Activated naive CD8-positive, alpha-beta T cell treated with anti-CD3 and anti-CD28 coated beads, Interleukin-2, amount 50 U/mL, for 16 hours (primary cell): ENCODE measurements around the gene SNX3.

Experiments
- DNase-seq: peaks from one replicate; pipeline ENCODE4 v3.0.0-alpha.2; 2020; ENCODE audit warnings: low read depth, low spot score

The SNX3 gene

GRCh38 chr6:108203189-108204112 lies 57.4 kb downstream of the SNX3 start:
- DNase-seq, result no peak

- no peak for DNase-seq
Observed at GRCh38 chr6:108200631-108201030, 60.2 kb downstream of the SNX3 start.

DNA sequence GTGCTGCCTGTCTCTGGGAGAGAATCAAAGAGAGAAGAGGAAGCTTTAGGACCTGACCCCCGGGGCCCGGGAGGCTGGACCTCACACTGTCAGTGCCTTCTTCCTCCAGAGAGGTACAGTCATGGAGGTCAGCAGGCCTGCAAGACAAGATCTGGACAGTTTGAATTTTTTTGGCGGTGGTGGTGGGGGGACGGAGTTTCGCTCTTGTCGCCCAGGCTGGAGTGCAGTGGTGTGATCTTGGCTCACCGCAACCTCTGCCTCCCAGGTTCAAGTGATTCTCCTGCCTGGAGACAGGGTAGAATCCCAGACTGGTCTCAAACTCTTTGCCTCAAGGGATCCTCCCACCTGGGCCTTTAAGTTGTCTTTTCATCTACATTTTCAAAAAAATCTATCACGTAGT lies 60.7 kb downstream of the SNX3 start:
- no peak for DNase-seq

- no peak for DNase-seq
Observed at GRCh38 chr6:108198761-108199498, 61.9 kb downstream of the SNX3 start.

GRCh38 chr6:108195209-108195608 lies 65.6 kb downstream of the SNX3 start:
- DNase-seq, result no peak

GRCh38 chr6:108194503-108194902 lies 66.3 kb downstream of the SNX3 start:
- no peak for DNase-seq

- no peak for DNase-seq
Observed at GRCh38 chr6:108193835-108194234, 67.0 kb downstream of the SNX3 start.

GRCh38 chr6:108193131-108193530 lies 67.7 kb downstream of the SNX3 start:
- DNase-seq, result no peak

DNA sequence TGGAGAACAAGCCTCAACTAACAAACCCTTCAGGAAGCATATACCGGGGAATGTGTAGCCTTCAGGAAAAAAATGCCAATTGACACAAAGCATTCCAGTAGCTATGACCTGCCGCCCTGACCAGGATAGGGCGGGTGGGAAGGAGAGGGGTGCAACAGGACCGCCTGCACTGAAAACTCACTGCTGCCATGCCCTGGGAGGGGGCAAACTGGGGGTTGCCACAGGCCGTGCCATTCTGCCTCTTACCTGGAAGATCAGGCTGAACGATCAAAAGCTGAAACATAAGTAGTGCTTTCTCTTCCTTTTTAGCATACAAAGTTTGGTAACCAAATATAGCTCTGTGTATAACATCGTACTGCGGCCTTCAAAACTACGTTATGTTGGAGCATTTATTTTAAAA lies 73.3 kb downstream of the SNX3 start:
- DNase-seq, result no peak

DNA sequence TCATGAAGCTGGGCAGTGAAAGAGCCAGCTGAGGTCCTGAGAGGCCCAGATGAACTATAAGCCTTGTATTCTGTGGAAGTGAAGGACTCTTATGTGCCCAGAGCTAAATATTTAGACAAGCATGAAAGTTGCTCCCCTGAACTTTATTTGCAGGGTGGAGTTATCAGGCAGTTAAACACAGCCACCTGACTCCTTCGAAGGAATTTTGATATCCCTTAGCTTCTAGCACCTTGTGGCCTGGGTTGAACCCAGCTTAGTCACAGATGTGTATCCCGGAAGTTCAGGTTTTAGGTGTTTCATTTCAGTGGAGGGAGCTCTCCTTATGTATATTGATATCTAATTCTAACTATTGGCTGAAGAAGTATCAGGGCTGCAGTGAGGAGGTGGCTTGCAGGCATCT lies 74.6 kb downstream of the SNX3 start:
- no peak for DNase-seq

- no peak for DNase-seq
Observed at GRCh38 chr6:108180776-108181175, 80.1 kb downstream of the SNX3 start.

- DNase-seq, result no peak
Observed at GRCh38 chr6:108180266-108180665, 80.6 kb downstream of the SNX3 start.

- DNase-seq, result no peak
Observed at GRCh38 chr6:108179741-108180140, 81.1 kb downstream of the SNX3 start.

DNA sequence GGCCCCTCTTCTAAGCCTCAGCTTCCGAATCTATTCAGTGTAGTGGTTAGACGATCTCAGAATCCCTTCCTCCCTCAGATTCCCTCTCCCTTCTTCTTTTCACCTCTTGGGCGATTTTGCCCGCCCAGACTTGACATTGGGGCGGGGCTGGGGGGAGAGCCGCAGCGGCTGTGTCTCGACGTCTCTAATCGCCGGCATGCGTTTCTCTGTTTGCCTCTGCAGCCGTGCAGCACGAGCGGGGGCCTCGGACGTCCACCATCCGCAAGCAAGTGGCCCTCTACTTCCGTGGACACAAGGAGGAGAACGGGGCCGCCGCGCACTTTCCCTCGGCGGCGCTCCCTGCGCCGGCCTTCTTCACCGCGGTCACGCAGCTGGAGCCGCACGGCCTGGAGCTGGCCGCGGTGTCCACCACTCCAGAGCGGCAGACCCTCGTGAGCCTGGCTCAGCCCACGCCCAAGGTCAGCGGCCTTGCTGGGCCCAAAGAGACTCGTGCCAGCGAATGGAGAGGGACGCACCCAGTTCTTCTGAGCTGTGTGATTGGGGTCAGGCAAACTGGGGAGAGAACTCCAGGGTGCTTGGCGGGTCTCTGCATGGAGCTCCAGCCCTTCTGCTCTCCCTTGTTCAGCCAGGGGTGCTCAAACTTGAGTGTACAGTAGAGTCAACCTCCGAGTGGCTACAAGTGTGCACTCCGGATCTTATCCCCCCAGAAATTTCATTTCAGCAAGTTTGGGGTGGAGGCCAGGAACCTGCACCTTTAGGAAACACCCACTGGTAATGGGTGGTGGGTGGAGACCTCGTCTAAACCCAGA lies 84.4 kb downstream of the SNX3 start:
- DNase-seq, result no peak

DNA sequence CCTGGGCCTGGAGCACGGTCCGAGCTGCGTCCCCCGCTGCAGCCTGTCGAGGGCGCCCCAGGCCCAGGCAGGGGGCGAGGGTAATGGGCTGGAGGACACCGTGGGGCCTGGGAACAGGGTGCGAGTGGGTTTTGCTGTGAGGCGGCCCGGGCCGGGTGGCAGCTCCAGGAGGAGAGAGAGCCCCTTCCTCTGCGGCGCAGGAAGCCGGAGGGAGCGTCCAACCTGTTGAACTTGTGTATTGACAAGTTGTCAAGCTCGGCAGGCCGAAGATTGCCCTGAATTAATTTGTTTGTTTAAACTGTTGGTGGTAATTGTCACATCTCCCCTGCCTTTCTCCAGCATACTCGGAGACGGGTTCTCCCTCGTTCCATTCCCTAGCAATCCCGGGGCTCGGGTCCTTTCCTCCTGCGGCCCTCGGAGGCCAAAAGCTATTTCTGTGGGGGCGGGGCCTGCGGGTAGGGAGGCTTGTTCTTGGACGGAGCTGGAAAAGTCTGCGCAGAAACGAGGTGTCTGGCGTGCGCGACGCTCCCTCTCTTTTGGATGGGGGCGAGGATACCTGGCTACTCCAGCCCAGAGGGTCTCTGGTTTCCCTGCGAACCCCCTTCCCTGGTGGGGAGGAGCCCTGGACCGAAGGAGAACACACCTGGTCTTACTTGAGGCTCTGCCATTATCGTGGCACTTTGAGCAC lies 85.1 kb downstream of the SNX3 start:
- DNase-seq, result no peak

DNA sequence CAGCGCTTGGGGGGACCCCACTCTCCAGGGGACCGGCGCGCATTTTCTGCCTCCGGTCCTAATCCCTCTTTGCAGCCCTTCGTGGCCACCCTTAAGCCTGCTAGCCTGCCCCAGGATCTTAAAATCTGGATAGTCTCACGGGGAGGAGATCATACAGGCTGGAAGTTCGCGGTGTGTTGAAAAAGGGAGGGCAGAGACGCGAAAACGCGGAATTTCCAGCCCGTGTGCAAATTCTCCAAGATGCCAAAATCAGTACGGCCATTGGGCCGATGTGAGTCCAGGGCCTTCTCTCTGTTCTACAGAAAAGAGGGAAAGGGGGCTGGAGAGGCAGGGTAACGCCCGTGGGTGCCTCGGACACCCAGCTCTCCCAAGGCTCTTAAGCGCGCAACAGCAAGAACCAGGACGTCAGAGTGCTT lies 85.7 kb downstream of the SNX3 start:
- no peak for DNase-seq

DNA sequence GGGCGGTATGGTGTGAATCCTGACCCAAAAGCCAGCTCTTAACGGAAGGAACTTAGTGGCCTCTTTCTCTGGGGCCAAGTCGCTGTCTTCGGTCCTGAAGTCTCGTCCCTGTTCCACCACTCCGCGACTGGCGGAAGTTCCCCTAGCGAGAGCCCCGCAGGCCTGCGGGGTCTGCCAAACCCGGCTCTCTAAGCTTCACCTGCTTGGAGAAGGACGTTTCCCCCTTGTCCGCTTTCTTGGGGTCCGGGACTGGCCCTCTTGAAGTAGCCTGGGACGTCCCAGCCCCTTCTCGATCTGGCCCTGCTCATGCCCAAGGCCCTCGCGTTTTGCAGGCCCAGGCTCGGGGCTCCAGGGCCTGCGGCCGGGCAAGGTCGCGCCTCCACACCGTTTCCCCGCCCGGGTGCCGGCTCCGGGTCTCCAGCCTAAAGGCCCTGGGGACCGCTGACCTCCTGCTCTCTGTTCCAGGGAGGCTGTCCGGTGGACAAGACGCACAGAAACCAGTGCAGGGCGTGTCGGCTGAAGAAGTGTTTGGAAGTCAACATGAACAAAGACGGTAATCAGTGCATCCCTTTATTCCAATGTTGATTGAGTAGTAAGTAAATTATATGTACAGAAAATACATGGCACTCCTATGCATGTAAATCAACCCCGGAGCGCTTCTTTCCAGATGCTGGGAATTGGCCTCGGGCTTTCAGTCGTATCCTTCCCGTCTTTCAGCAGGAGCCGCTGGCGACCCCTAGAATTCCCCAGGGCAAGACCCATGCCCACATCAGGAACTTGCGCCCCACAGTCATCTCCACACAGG lies 86.3 kb downstream of the SNX3 start:
- DNase-seq, result no peak

DNA sequence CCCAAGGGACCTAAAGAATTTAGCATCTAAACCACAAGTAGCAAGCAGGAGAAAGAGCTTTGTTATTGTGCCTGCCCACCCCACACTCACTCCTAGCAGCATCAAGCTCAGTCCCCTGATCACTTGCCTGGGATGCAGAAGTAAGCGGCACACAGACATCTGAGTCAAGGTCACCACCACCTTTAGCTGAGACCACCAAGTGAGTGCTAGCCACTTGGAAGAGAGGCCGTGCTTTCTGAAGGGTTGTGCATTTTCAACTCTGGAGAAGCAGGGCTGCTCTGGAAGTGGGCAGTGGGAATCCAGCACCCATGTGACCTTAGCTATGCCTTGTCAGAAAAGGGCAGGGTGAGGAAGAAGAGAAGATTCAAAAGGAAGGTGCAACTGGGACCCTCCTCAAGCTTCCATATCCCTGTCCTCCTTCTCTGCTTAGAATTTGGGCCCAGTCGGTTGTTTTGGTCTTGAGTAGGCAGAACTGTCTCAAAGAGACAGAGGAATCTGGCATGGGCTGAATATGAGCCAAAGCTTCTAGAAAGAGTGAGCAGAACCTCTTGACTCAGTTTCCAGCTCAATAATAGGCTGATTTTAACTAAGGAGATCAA lies 88.8 kb downstream of the SNX3 start:
- no peak for DNase-seq

GRCh38 chr6:108171291-108171917 lies 89.4 kb downstream of the SNX3 start:
- no peak for DNase-seq
